ENCODE results near the gene ZDHHC1. TPM values are rescaled to one million over a fixed set of nuclear protein-coding genes. Genes with fewer than 3 reads are reported as not detected.

The ZDHHC1 gene
- total RNA-seq, 1 donor from 2014 or later: 7.8 TPM

- no peak for DNase-seq (ENCODE audit: low read depth, low spot score)
These were observed 31.3 kb upstream of the ZDHHC1 start for GRCh38 chr16:67447508-67448076.

- DNase-seq (ENCODE audit: low read depth, low spot score): no peak
These were observed 30.8 kb upstream of the ZDHHC1 start for GRCh38 chr16:67446968-67447507.

GRCh38 chr16:67445913-67446907 is 29.9 kb upstream of the ZDHHC1 start:
- no peak for DNase-seq (ENCODE audit: low read depth, low spot score)

- no peak for DNase-seq (ENCODE audit: low read depth, low spot score)
These were observed 29.2 kb upstream of the ZDHHC1 start for GRCh38 chr16:67445441-67445912.

GRCh38 chr16:67445126-67445426 is 28.8 kb upstream of the ZDHHC1 start:
- no peak for DNase-seq (ENCODE audit: low read depth, low spot score)

- no peak for DNase-seq (ENCODE audit: low read depth, low spot score)
These were observed 28.2 kb upstream of the ZDHHC1 start for GRCh38 chr16:67444259-67445125.

GRCh38 chr16:67443265-67443664 is 27.0 kb upstream of the ZDHHC1 start:
- no peak for DNase-seq (ENCODE audit: low read depth, low spot score)

- DNase-seq (ENCODE audit: low read depth, low spot score): no peak
These were observed 26.4 kb upstream of the ZDHHC1 start for GRCh38 chr16:67442581-67443255.

GRCh38 chr16:67441907-67442306 is 25.6 kb upstream of the ZDHHC1 start:
- DNase-seq (ENCODE audit: low read depth, low spot score): no peak

- no peak for DNase-seq (ENCODE audit: low read depth, low spot score)
These were observed 25.0 kb upstream of the ZDHHC1 start for GRCh38 chr16:67441271-67441753.

- DNase-seq (ENCODE audit: low read depth, low spot score): no peak
These were observed 22.6 kb upstream of the ZDHHC1 start for GRCh38 chr16:67438824-67439393.

GRCh38 chr16:67438098-67438791 is 22.0 kb upstream of the ZDHHC1 start:
- DNase-seq (ENCODE audit: low read depth, low spot score): no peak

- no peak for DNase-seq (ENCODE audit: low read depth, low spot score)
These were observed 21.2 kb upstream of the ZDHHC1 start for GRCh38 chr16:67437513-67437912.

GRCh38 chr16:67436640-67437193 is 20.4 kb upstream of the ZDHHC1 start:
- no peak for DNase-seq (ENCODE audit: low read depth, low spot score)

GRCh38 chr16:67435758-67436164 is 19.5 kb upstream of the ZDHHC1 start:
- no peak for DNase-seq (ENCODE audit: low read depth, low spot score)

GRCh38 chr16:67433131-67433719 is 16.9 kb upstream of the ZDHHC1 start:
- no peak for DNase-seq (ENCODE audit: low read depth, low spot score)

- no peak for DNase-seq (ENCODE audit: low read depth, low spot score)
These were observed 16.2 kb upstream of the ZDHHC1 start for GRCh38 chr16:67432506-67432890.

- no peak for DNase-seq (ENCODE audit: low read depth, low spot score)
These were observed 15.7 kb upstream of the ZDHHC1 start for GRCh38 chr16:67431775-67432505.
